Body of pancreas (tissue), 4 donors: ENCODE results near the gene TMEM266. TPM values are rescaled to one million over a fixed set of nuclear protein-coding genes. Genes with fewer than 3 reads are reported as not detected.

Source experiments
- ATAC-seq: fragments of 150-250 bp; one replicate; pipeline ENCODE4 v1.9.1; 2016
- DNase-seq, 4 donors: peaks; one replicate each; pipeline ENCODE4 v3.0.0-alpha.2; 2019
- H3K27ac ChIP-seq, 4 donors: fragments of 200-600 bp; sonication (generic); 1 replicate in 3 of 4; 2 replicates in 1 of 4; pipeline versions ENCODE4 v1.5.1 to v1.6.1; 2016 to 2019; ENCODE audit warnings: mild to moderate bottlenecking in 1 of 4, mixed read lengths in 1 of 4, moderate library complexity in 1 of 4
- H3K27me3 ChIP-seq, 2 donors: fragments of 200-600 bp; sonication (generic); one replicate each; pipeline ENCODE4 v1.6.0; 2016; ENCODE audit warnings: mild to moderate bottlenecking in 1 of 2
- H3K36me3 ChIP-seq, 2 donors: fragments of 200-600 bp; sonication (generic); replicated peaks in 1 of 2; 2 replicates each; pipeline ENCODE4 v1.5.1; 2016; ENCODE audit warnings: low read depth in 2 of 2; ENCODE audit not compliant: insufficient read depth in 1 of 2
- H3K4me1 ChIP-seq: fragments of 200-600 bp; sonication (generic); one replicate; pipeline ENCODE4 v1.6.0; 2016
- H3K4me3 ChIP-seq, 2 donors: fragments of 200-600 bp; sonication (generic); 1 replicate in 1 of 2; 2 replicates in 1 of 2; pipeline ENCODE4 v1.5.1; 2016 to 2019
- H3K9me3 ChIP-seq, 3 donors: fragments of 200-600 bp; sonication (generic); 1 replicate in 2 of 3; 2 replicates in 1 of 3; pipeline ENCODE4 v1.5.1; 2016
- CTCF ChIP-seq, 7 experiments: fragments of 450-650 bp in 4 of 7; fragments of 200-600 bp in 3 of 7; sonication (generic) in 3 of 7; IDR thresholded peaks; one replicate each; pipeline ENCODE4 v1.5.1; 2016 to 2019; ENCODE audit warnings: antibody characterized with exemption in 7 of 7
- POLR2A ChIP-seq, 3 donors: fragments of 450-650 bp; IDR thresholded peaks; one replicate each; pipeline ENCODE4 v1.6.1; 2016; ENCODE audit warnings: antibody characterized with exemption in 3 of 3, mild to moderate bottlenecking in 2 of 3
- whole genome bisulfite sequencing, 2 donors: methylation state at CpG; one replicate each; pipeline ENCODE4 v1.1.5; 2017; 5-methylcytosine and 5-hydroxymethylcytosine counted together
- intact Hi-C: fragments of 100-400 bp; cut with DNase I; formaldehyde crosslinking; loops from one replicate; pipeline ENCODE4 v1.15.1; 2023
- total RNA-seq, 2 donors: library from RNA; depleted of rRNA; stranded (reverse); fragments of >200 nt; gene quantifications; one replicate each; pipeline ENCODE4 v1.1.0, GENCODE V29; 2016

The TMEM266 gene
- total RNA-seq, 2 donors from 2014 or later, result 0.66 to 9.1 TPM

- Histone ChIP-seq H3K4me3 (no peak overlapping the region), H3K27ac (peak overlapping the region; percentile 47 to 65 (median 60)), H3K27me3 (no peaks in the 10 kb centered on the region), H3K36me3 (no peaks in the 10 kb centered on the region), H3K4me1 (peaks cover 39% of the 10 kb centered on the region), H3K9me3 (no peaks in the 10 kb centered on the region)
- DNase-seq (peak; percentile 78 to 86 (median 80)), ATAC-seq (peak; percentile 81)
- TF ChIP-seq POLR2A (IDR thresholded peaks at IDR 0.05) (no peak), CTCF (IDR thresholded peaks at IDR 0.05) (peak; percentile 80 to 90 (median 85))
- intact Hi-C loops, result no loop called here
- WGBS, 2 donors, result 9 to 13% methylated on average over 6 to 9 of the region's 9 CpGs
These were observed 91.3 kb downstream of the TMEM266 start for GRCh38 chr15:76150971-76151598.

DNA sequence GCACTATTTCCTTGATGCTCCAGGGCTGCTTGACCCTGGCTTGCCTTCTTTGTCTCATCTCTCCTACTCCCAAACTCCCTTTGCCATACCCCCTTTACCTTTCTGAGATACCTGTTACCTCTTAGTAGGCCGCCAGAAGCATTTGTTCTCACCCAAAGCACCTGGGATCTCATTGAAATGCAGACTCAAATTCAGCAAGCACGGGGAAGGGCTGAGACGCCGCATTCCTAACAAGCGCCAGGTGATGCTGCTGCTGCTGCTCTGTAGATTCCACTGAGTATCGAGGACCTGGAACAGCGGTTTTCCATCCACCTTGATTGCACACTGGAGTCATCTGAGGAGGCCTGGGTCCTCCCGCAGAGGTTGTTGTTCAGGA, 91.8 kb downstream of the TMEM266 start:
- no peak overlapping the region for H3K4me3 ChIP-seq
- intact Hi-C loops, result no loop called here
- no peaks in the 10 kb centered on the region for H3K9me3 ChIP-seq
- H3K27ac ChIP-seq, result no peak overlapping the region
- 86 to 95% methylated on average over 7 to 8 of the region's 8 CpGs for WGBS, 2 donors
- TF ChIP-seq POLR2A (IDR thresholded peaks at IDR 0.05), result no peak
- TF ChIP-seq CTCF (IDR thresholded peaks at IDR 0.05), result no peak
- H3K36me3 ChIP-seq, result no peaks in the 10 kb centered on the region
- no peak for DNase-seq
- ATAC-seq, result no peak
- H3K27me3 ChIP-seq, result no peaks in the 10 kb centered on the region
- H3K4me1 ChIP-seq, result peaks cover 39% of the 10 kb centered on the region

DNA sequence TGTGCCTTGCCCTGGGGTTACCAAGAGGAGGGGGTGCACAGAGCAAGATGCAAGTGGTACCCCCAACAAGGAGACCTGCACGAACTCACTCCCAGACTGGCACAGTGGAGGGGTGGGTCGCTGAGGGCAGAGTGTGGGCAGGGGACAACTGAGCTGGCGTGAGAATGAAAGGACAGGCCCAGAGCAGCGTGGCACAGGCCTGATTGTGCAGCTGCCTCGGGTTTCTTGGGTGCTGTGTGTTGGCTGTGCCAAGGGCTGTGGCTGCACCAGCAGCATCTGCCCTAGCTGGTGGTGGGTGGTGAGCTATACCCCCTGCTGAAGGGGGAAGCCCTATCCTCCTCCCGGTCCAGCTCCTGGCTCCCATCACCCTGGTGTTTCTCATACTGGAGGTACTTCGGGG, 92.4 kb downstream of the TMEM266 start:
- Histone ChIP-seq H3K27ac (no peak overlapping the region), H3K27me3 (no peaks in the 10 kb centered on the region), H3K9me3 (no peaks in the 10 kb centered on the region), H3K4me1 (peaks cover 39% of the 10 kb centered on the region), H3K4me3 (no peak overlapping the region), H3K36me3 (no peaks in the 10 kb centered on the region)
- 81 to 95% methylated on average over 5 to 7 of the region's 7 CpGs for WGBS, 2 donors
- intact Hi-C loops, result no loop called here
- DNase-seq, result no peak
- TF ChIP-seq POLR2A (IDR thresholded peaks at IDR 0.05) (no peak), CTCF (IDR thresholded peaks at IDR 0.05) (no peak)
- ATAC-seq, result no peak

GRCh38 chr15:76153241-76154197, 93.7 kb downstream of the TMEM266 start:
- Histone ChIP-seq H3K4me1 (peaks cover 34% of the 10 kb centered on the region), H3K36me3 (no peaks in the 10 kb centered on the region), H3K9me3 (no peaks in the 10 kb centered on the region), H3K27ac (no peak overlapping the region), H3K27me3 (no peaks in the 10 kb centered on the region), H3K4me3 (no peak overlapping the region)
- ATAC-seq (peak; percentile 36), DNase-seq (peak in 3 of 4 donors; percentile 43 to 64 (median 56))
- intact Hi-C loops, result no loop called here
- 38 to 52% methylated on average over 23 to 24 of the region's 24 CpGs for WGBS, 2 donors
- no peak for TF ChIP-seq CTCF (IDR thresholded peaks at IDR 0.05)
- TF ChIP-seq POLR2A (IDR thresholded peaks at IDR 0.05), result no peak
